Skeletal muscle satellite cell (primary cell): ENCODE data around the gene MYLK3.
"Not testable (repeated sequence)": the region's sequence is repeated elsewhere in the genome, so short reads cannot be mapped to it uniquely, and the experiment has no call there.

ENCODE experiments used
- H3K27me3 ChIP-seq: 2 replicates; pipeline ENCODE4 v1.7.0; 2013; ENCODE audit warnings: low read length; ENCODE audit not compliant: control insufficient read depth, insufficient read depth
- H3K36me3 ChIP-seq: 2 replicates; pipeline ENCODE4 v1.7.0; 2013; ENCODE audit warnings: mild to moderate bottlenecking, control low read depth, low read length; ENCODE audit not compliant: insufficient read depth
- H3K4me1 ChIP-seq: 2 replicates; pipeline ENCODE4 v1.7.0; 2013; ENCODE audit warnings: low read length; ENCODE audit not compliant: control insufficient read depth, insufficient read depth
- H3K4me2 ChIP-seq: 2 replicates; pipeline ENCODE4 v1.7.0; 2013; ENCODE audit warnings: mild to moderate bottlenecking, low read length
- H3K4me3 ChIP-seq: 2 replicates; pipeline ENCODE4 v1.7.0; 2013; ENCODE audit warnings: low read length
- H3K9ac ChIP-seq: 2 replicates; pipeline ENCODE4 v1.7.0; 2013; ENCODE audit warnings: mild to moderate bottlenecking, low read depth, low read length, moderate library complexity
- H3K9me3 ChIP-seq: replicated peaks from 2 replicates; pipeline ENCODE4 v1.7.0; 2013; ENCODE audit warnings: mild to moderate bottlenecking, control low read depth, low read length

MYLK3 gene

GRCh38 chr16:46686815-46687473 lies 61.2 kb downstream of the MYLK3 start:
- peak overlapping the region; percentile 76 for H3K4me3 ChIP-seq
- H3K4me2 ChIP-seq = peak overlapping the region; percentile 80
- peaks cover 29% of the 10 kb centered on the region for H3K4me1 ChIP-seq
- no peaks in the 10 kb centered on the region for H3K36me3 ChIP-seq
- H3K9me3 ChIP-seq = no peaks in the 10 kb centered on the region
- no peaks in the 10 kb centered on the region for H3K27me3 ChIP-seq
- no peak overlapping the region for H3K9ac ChIP-seq

- H3K4me2 ChIP-seq = not testable (repeated sequence)
Measured at GRCh38 chr16:46681867-46682266, 66.3 kb downstream of the MYLK3 start.

GRCh38 chr16:46677943-46678342 lies 70.2 kb downstream of the MYLK3 start:
- not testable (repeated sequence) for H3K27me3 ChIP-seq, H3K4me3 ChIP-seq, H3K9ac ChIP-seq, H3K4me1 ChIP-seq, H3K4me2 ChIP-seq, H3K9me3 ChIP-seq
- H3K36me3 ChIP-seq = peaks cover 44% of the 10 kb centered on the region

More at GRCh38 chr16:46681867-46682266, 66.3 kb downstream of the MYLK3 start:
- H3K4me1 ChIP-seq, H3K9ac ChIP-seq, H3K4me3 ChIP-seq, H3K27me3 ChIP-seq, H3K9me3 ChIP-seq: not testable (repeated sequence)
- H3K36me3 ChIP-seq = peaks cover 29% of the 10 kb centered on the region

- no peak overlapping the region for H3K4me2 ChIP-seq
- H3K27me3 ChIP-seq = no peaks in the 10 kb centered on the region
- no peaks in the 10 kb centered on the region for H3K4me1 ChIP-seq
- no peaks in the 10 kb centered on the region for H3K9me3 ChIP-seq
- peaks cover 50% of the 10 kb centered on the region for H3K36me3 ChIP-seq
- no peak overlapping the region for H3K4me3 ChIP-seq
- no peak overlapping the region for H3K9ac ChIP-seq
Measured at GRCh38 chr16:46673320-46674013, 74.7 kb downstream of the MYLK3 start.

- H3K9ac ChIP-seq = no peak overlapping the region
- H3K4me1 ChIP-seq = no peaks in the 10 kb centered on the region
- H3K27me3 ChIP-seq = no peaks in the 10 kb centered on the region
- no peak overlapping the region for H3K4me2 ChIP-seq
- H3K4me3 ChIP-seq = no peak overlapping the region
- no peaks in the 10 kb centered on the region for H3K9me3 ChIP-seq
- H3K36me3 ChIP-seq = peaks cover 66% of the 10 kb centered on the region
Measured at GRCh38 chr16:46662123-46662522, 86.0 kb downstream of the MYLK3 start.

GRCh38 chr16:46658925-46659324 lies 89.2 kb downstream of the MYLK3 start:
- H3K27me3 ChIP-seq = no peaks in the 10 kb centered on the region
- no peaks in the 10 kb centered on the region for H3K9me3 ChIP-seq
- no peak overlapping the region for H3K4me2 ChIP-seq
- H3K9ac ChIP-seq = no peak overlapping the region
- H3K4me3 ChIP-seq = no peak overlapping the region
- H3K4me1 ChIP-seq = no peaks in the 10 kb centered on the region
- peaks cover 54% of the 10 kb centered on the region for H3K36me3 ChIP-seq
